Tibial nerve (tissue), 4 donors: ENCODE data around the gene THBS3. TPM values are rescaled to one million over a fixed set of nuclear protein-coding genes. Genes with fewer than 3 reads are reported as not detected.
"Not testable (repeated sequence)": the region's sequence is repeated elsewhere in the genome, so short reads cannot be mapped to it uniquely, and the experiment has no call there.

ENCODE experiments used
- DNase-seq, 2 donors: peaks; one replicate each; pipeline ENCODE4 v3.0.0-alpha.2; 2019; ENCODE audit warnings: low spot score in 2 of 2
- H3K27ac ChIP-seq, 4 donors: fragments of 200-600 bp; sonication (generic) in 3 of 4; one replicate each; pipeline ENCODE4 v1.5.1; 2017 to 2019; ENCODE audit warnings: mild to moderate bottlenecking in 1 of 4
- H3K27me3 ChIP-seq, 2 donors: fragments of 200-600 bp; sonication (generic) in 1 of 2; one replicate each; pipeline versions ENCODE4 v1.5.1 to v1.6.0; 2017 to 2019
- H3K36me3 ChIP-seq, 3 donors: fragments of 200-600 bp; sonication (generic); one replicate each; pipeline ENCODE4 v1.5.1; 2018 to 2019
- H3K4me1 ChIP-seq, 4 donors: fragments of 200-600 bp; sonication (generic) in 3 of 4; one replicate each; pipeline ENCODE4 v1.5.1; 2017 to 2019
- H3K4me3 ChIP-seq, 4 donors: fragments of 200-600 bp; sonication (generic) in 3 of 4; one replicate each; pipeline ENCODE4 v1.5.1; 2017 to 2019; ENCODE audit warnings: mild to moderate bottlenecking in 1 of 4, moderate library complexity in 1 of 4
- H3K9me3 ChIP-seq, 4 donors: fragments of 200-600 bp; sonication (generic) in 3 of 4; one replicate each; pipeline ENCODE4 v1.5.1; 2017 to 2019
- CTCF ChIP-seq, 5 experiments: fragments of 200-600 bp in 3 of 5; fragments of 450-650 bp in 2 of 5; sonication (generic) in 3 of 5; IDR thresholded peaks; one replicate each; pipeline ENCODE4 v1.5.1; 2016 to 2019; ENCODE audit warnings: antibody characterized with exemption in 5 of 5, mild to moderate bottlenecking in 3 of 5, moderate library complexity in 2 of 5
- EP300 ChIP-seq, 2 donors: sonication (generic); formaldehyde crosslinking; IDR thresholded peaks; one replicate each; pipeline ENCODE4 v1.6.1; 2017; ENCODE audit warnings: antibody characterized with exemption in 2 of 2, mild to moderate bottlenecking in 1 of 2
- POLR2A ChIP-seq, 2 donors: fragments of 450-650 bp; IDR thresholded peaks; one replicate each; pipeline ENCODE4 v1.6.1; 2017; ENCODE audit warnings: antibody characterized with exemption in 2 of 2, mild to moderate bottlenecking in 2 of 2, moderate library complexity in 2 of 2
- WGBS, 2 donors: methylation state at CpG; one replicate each; pipeline ENCODE4 v1.1.5; 2018; 5-methylcytosine and 5-hydroxymethylcytosine counted together
- total RNA-seq, 4 donors: library from RNA; depleted of rRNA; stranded (reverse); fragments of >200 nt; gene quantifications; one replicate each; pipeline ENCODE4 v1.1.0, GENCODE V29; 2016

THBS3 gene
- total RNA-seq, 4 donors from 2014 or later = 33.9 to 119 (median 52.6) TPM

DNA sequence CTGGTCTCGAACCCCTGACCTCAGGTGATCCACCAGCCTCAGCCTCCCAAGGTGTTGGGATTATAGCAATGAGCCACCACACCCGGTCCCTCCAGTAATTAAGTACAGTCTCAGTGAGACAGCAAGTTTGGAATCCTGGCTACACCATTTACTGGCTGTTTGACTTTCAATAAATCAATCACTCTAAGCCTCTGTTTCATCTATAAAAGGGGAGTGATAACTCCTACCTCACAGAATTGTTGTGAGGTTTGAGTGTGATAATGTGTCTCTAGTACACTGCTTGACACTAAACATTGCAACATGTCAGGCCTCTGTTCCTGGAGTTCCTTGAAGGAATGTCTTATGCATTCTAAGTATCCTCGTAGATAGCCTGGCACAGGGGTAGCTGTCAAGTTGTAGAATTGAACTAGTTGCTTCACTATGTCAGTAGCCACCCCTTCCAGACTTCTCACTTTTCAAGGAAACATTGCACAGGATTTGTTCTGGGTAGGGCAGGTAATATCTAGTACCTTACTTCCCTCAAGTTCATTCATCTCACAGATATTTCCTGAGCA is 35.2 kb upstream of the THBS3 start:
- WGBS, 2 donors = 71 to 85% methylated on average over 3 of the region's 3 CpGs
- Histone ChIP-seq H3K27ac (peak overlapping the region; percentile 89 to 93 (median 90)), H3K4me1 (peaks cover 0 to 44% (median 18%) of the 10 kb centered on the region in 4 donors), H3K9me3 (no peaks in the 10 kb centered on the region), H3K36me3 (peaks cover 0 to 31% (median 2%) of the 10 kb centered on the region in 3 donors), H3K27me3 (no peaks in the 10 kb centered on the region), H3K4me3 (peak overlapping the region in 3 of 4 donors; percentile 49 to 70 (median 49))
- no peak for TF ChIP-seq CTCF (IDR thresholded peaks at IDR 0.05)
- no peak for TF ChIP-seq EP300 (IDR thresholded peaks at IDR 0.05)
- no peak for TF ChIP-seq POLR2A (IDR thresholded peaks at IDR 0.05)
- DNase-seq = no peak

DNA sequence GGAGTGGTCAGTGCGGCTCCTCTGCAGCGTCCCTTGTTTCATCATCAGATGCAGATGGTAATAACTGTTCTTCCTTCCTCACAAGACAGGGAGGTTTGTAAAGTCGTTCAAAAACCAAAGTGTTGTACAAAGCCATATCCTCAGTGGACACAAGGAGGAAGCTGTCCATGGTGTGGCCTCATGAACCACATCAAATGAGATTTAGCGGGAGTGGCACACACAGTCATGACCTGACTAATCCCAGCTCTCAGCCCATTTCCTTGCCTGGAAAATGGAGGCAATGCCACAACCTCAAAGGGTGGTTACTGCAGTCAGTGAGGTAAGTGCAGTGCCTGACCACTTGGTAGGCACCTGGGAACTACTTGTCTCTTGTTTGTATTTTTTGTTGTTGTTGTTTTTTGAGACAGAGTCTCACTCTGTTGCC is 34.2 kb upstream of the THBS3 start:
- H3K4me3 ChIP-seq = no peak overlapping the region
- peak overlapping the region in 2 of 4 donors; percentile 32 to 38 for H3K27ac ChIP-seq
- no peak for DNase-seq
- H3K36me3 ChIP-seq = peaks cover 0 to 31% (median 4%) of the 10 kb centered on the region in 3 donors
- H3K4me1 ChIP-seq = peaks cover 0 to 44% (median 18%) of the 10 kb centered on the region in 4 donors
- no peaks in the 10 kb centered on the region for H3K27me3 ChIP-seq
- WGBS, 2 donors = 52 to 71% methylated on average over 4 of the region's 4 CpGs
- TF ChIP-seq POLR2A (IDR thresholded peaks at IDR 0.05) = no peak
- TF ChIP-seq CTCF (IDR thresholded peaks at IDR 0.05) = peak in 1 of 5 experiments; percentile 16
- no peaks in the 10 kb centered on the region for H3K9me3 ChIP-seq

DNA sequence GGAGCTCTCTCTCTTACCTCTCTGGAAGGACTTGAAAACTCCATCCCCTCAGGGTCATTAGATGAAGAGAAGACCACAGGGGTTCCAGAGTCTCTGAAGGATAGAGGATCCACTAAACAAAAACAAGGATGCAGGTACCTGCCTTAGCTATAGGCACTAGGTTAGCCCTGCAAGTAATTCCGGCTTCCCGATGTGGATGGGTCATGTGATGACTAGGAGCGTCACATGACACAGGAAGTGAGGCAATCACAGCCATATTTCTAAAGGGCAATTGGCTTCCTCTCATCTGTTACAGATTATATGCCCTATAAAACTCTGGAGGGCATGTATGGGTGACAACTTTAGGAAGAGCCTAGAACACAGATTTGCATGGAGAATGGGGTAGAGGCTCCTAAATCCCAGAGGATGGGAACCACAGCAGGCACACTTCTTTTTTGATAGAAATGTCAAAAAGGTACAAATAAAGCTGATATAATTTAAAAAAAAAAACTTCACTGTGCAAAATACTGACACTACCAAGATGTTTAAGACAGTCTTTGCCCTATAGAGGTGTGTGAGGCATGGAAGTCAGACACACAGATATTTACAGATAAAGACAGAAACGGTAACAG is 33.5 kb upstream of the THBS3 start:
- TF ChIP-seq POLR2A (IDR thresholded peaks at IDR 0.05) = no peak
- TF ChIP-seq EP300 (IDR thresholded peaks at IDR 0.05) = peak; percentile 49 to 77
- peak overlapping the region in 2 of 4 donors; percentile 37 to 49 for H3K4me3 ChIP-seq
- no peaks in the 10 kb centered on the region for H3K27me3 ChIP-seq
- peak overlapping the region in 3 of 4 donors; percentile 22 to 64 (median 32) for H3K27ac ChIP-seq
- no peaks in the 10 kb centered on the region for H3K9me3 ChIP-seq
- WGBS, 2 donors = 14 to 18% methylated on average over 4 of the region's 4 CpGs
- DNase-seq = peak; percentile 65 to 86
- H3K4me1 ChIP-seq = peaks cover 0 to 44% (median 18%) of the 10 kb centered on the region in 4 donors
- peaks cover 0 to 34% (median 4%) of the 10 kb centered on the region in 3 donors for H3K36me3 ChIP-seq

DNA sequence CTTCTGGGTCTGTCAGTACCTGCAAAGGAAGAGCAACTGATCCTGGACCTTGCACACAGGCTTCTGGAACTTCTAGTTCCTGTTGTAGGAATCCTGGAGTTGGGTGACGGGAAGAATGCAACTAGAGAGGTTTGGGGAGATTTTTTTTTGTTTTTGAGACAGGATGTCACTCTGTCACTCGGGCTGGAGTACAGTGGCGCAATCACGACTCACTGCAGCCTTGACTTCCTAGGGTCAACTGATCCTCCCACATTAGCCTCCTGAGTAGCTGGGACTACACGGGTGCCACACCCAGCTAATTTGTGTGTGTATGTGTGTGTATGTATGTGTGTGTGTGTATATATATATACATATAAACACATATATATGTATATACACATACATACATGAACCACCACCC is 28.8 kb upstream of the THBS3 start:
- DNase-seq = no peak
- WGBS, 2 donors = 78 to 82% methylated on average over 5 of the region's 5 CpGs
- H3K4me3 ChIP-seq = no peak overlapping the region
- no peaks in the 10 kb centered on the region for H3K9me3 ChIP-seq
- TF ChIP-seq POLR2A (IDR thresholded peaks at IDR 0.05) (no peak), EP300 (IDR thresholded peaks at IDR 0.05) (no peak), CTCF (IDR thresholded peaks at IDR 0.05) (no peak)
- H3K36me3 ChIP-seq = peaks cover 0 to 46% (median 4%) of the 10 kb centered on the region in 3 donors
- no peak overlapping the region for H3K27ac ChIP-seq
- H3K27me3 ChIP-seq = no peaks in the 10 kb centered on the region
- H3K4me1 ChIP-seq = peaks cover 0 to 28% (median 3%) of the 10 kb centered on the region in 4 donors

- not testable (repeated sequence) for H3K9me3 ChIP-seq, H3K4me3 ChIP-seq, DNase-seq, H3K27ac ChIP-seq, H3K27me3 ChIP-seq
- Histone ChIP-seq H3K36me3 (peaks cover 0 to 46% (median 4%) of the 10 kb centered on the region in 3 donors), H3K4me1 (peaks cover 0 to 25% (median 0%) of the 10 kb centered on the region in 4 donors)
- 87 to 94% methylated on average over 5 to 6 of the region's 9 CpGs for WGBS, 2 donors
Measured at GRCh38 chr1:155235375-155235774, 27.7 kb upstream of the THBS3 start.

GRCh38 chr1:155233502-155233901 is 25.8 kb upstream of the THBS3 start:
- H3K4me1 ChIP-seq = peaks cover 0 to 18% (median 0%) of the 10 kb centered on the region in 4 donors
- H3K27me3 ChIP-seq, H3K9me3 ChIP-seq, DNase-seq, H3K27ac ChIP-seq, H3K4me3 ChIP-seq: not testable (repeated sequence)
- WGBS, 2 donors = 100% methylated on average over 1 of the region's 5 CpGs; no CpG with 5 or more reads in 1 of the 2 donors
- H3K36me3 ChIP-seq = peaks cover 0 to 32% (median 4%) of the 10 kb centered on the region in 3 donors

DNA sequence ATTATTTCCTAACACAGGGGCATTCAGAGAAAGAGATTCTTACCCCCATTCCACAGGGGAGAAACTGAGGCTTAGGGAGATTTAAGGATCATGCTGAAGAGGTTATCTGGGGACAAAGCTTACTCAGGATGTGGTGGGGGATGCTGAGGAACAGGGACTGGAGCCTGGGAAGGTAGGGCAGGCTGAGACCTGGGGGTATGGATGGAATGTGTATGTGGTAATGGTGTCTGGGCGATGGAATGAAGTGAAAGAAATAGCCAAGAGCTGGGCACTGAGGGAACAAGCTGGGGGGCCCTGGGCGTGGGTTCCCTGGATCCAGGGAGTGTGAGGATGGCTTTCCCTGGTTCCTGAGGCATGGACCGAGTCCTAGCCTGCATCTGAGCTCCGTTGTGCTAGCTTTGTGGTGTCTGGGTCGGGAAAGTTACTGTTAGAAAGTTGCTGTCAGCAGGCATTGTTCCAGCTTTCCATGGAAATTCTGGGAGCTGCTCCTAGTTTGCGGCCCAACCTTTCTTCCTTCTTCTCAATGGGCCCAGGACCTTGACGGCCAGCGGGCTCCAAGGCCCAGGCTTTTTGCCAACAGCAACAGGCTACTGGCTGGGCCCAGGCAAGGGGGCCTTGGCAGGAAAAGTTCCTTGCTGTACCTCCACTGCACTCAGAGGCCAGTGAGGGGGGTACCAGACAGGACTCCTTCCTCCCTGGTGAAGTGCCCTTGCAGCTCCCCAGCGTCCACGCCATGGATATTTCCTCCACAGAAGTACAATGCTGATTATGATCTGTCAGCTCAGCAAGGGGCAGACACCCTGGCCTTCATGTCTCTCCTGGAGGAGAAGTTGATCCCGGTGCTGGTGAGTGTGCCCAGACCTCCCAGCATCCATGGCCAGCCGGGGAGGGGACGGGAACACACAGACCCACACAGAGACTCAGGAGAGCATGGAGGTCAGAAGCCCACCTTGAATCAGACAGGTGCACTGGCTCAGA is 24.6 kb upstream of the THBS3 start:
- H3K9me3 ChIP-seq, DNase-seq, H3K27me3 ChIP-seq, H3K4me3 ChIP-seq: not testable (repeated sequence)
- peaks cover 0 to 23% (median 0%) of the 10 kb centered on the region in 3 donors for H3K36me3 ChIP-seq
- H3K27ac ChIP-seq = peak overlapping the region in 2 of 4 donors; percentile 53 to 64
- WGBS, 2 donors = 31 to 45% methylated on average over 10 of the region's 13 CpGs
- peaks cover 0 to 24% (median 3%) of the 10 kb centered on the region in 4 donors for H3K4me1 ChIP-seq

DNA sequence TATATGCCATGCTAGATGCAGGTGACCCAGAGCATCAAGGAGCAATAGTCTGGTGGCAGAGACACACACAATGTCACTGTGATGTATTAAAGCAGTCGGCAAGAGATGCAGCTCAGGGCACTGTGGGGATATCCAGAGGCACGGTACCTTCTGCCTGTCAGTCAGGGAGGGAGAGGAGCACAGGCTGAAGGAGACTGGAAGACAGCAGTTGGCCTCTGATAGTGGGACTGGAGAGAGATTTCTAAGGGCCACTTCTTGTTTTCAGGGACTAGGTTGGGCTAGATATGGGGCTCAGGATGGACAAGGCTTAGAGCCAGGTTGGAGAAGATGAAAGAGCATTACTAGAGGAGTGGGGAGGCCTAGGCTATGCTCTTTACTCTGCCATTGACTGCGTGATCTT is 23.6 kb upstream of the THBS3 start:
- H3K27ac ChIP-seq = peak overlapping the region in 2 of 4 donors; percentile 53 to 64
- H3K27me3 ChIP-seq, H3K9me3 ChIP-seq, H3K4me3 ChIP-seq, DNase-seq: not testable (repeated sequence)
- WGBS, 2 donors = 54 to 78% methylated on average over 3 of the region's 3 CpGs
- peaks cover 0 to 13% (median 0%) of the 10 kb centered on the region in 3 donors for H3K36me3 ChIP-seq
- peaks cover 0 to 31% (median 5%) of the 10 kb centered on the region in 4 donors for H3K4me1 ChIP-seq
